Colonic mucosa (tissue), 4 donors: ENCODE results near the gene ZBTB26. TPM values are rescaled to one million over a fixed set of nuclear protein-coding genes. Genes with fewer than 3 reads are reported as not detected.
"Not testable (repeated sequence)": the region's sequence is repeated elsewhere in the genome, so short reads cannot be mapped to it uniquely, and the experiment has no call there.

Experiments used
- DNase-seq: peaks from one replicate; pipeline ENCODE4 v3.0.0-alpha.2; 2020
- H3K27ac ChIP-seq: fragments of 200-600 bp; one replicate; pipeline ENCODE4 v1.8.0; 2021
- H3K27me3 ChIP-seq: fragments of 200-600 bp; one replicate; pipeline ENCODE4 v1.8.0; 2021
- H3K36me3 ChIP-seq: fragments of 200-600 bp; one replicate; pipeline ENCODE4 v1.8.0; 2021
- H3K4me1 ChIP-seq: fragments of 200-600 bp; one replicate; pipeline ENCODE4 v1.8.0; 2021; ENCODE audit warnings: mild to moderate bottlenecking
- H3K4me3 ChIP-seq: fragments of 200-600 bp; one replicate; pipeline ENCODE4 v1.8.0; 2021
- H3K9ac ChIP-seq, 2 donors: one replicate each; pipeline ENCODE4 v1.7.0; 2013; ENCODE audit warnings: control low read depth in 2 of 2, low read depth in 2 of 2, low read length in 2 of 2
- H3K9me3 ChIP-seq: fragments of 200-600 bp; one replicate; pipeline ENCODE4 v1.8.0; 2021
- CTCF ChIP-seq: fragments of 200-600 bp; IDR thresholded peaks from one replicate; pipeline ENCODE4 v1.8.0; 2022; ENCODE audit warnings: antibody characterized with exemption, mild to moderate bottlenecking
- intact Hi-C: fragments of 100-400 bp; cut with DNase I; formaldehyde crosslinking; loops from one replicate; pipeline ENCODE4 v1.14.1; 2022
- total RNA-seq, 2 donors: library from RNA; stranded (reverse); fragmentation: NEBNext Ultra II Directional in 1 of 2; extraction: Animal tissue kit (Norgen Biotek cat#: 25700) in 1 of 2; gene quantifications; one replicate each; pipeline ENCODE4 v1.2.1, GENCODE V29; 2021
- donor health status: healthy.
- donor health status: DM: no; HTN: no; CAD: no.
- donor health status: DM: no; HTN: no; CAD: no.

The ZBTB26 gene
- total RNA-seq, 2 donors from 2014 or later, result 4.3 to 6.5 TPM

- H3K27ac ChIP-seq, result no peak overlapping the region
- H3K36me3 ChIP-seq, result peaks cover 9% of the 10 kb centered on the region
- DNase-seq, result no peak
- intact Hi-C loops, result no loop called here
- H3K27me3 ChIP-seq, result no peaks in the 10 kb centered on the region
- H3K9ac ChIP-seq, result no peak overlapping the region
- H3K4me1 ChIP-seq, result no peaks in the 10 kb centered on the region
- no peak for TF ChIP-seq CTCF
- H3K4me3 ChIP-seq, result no peak overlapping the region
- H3K9me3 ChIP-seq, result no peaks in the 10 kb centered on the region
These were observed 42.8 kb downstream of the ZBTB26 start for GRCh38 chr9:122888480-122888879.

- no peaks in the 10 kb centered on the region for H3K9me3 ChIP-seq
- no peak overlapping the region for H3K4me3 ChIP-seq
- H3K27ac ChIP-seq, result no peak overlapping the region
- H3K9ac ChIP-seq, result no peak overlapping the region
- H3K27me3 ChIP-seq, result no peaks in the 10 kb centered on the region
- TF ChIP-seq CTCF, result no peak
- peaks cover 24% of the 10 kb centered on the region for H3K36me3 ChIP-seq
- H3K4me1 ChIP-seq, result no peaks in the 10 kb centered on the region
- intact Hi-C loops, result no loop called here
- no peak for DNase-seq
These were observed 48.2 kb downstream of the ZBTB26 start for GRCh38 chr9:122883125-122883524.

GRCh38 chr9:122879443-122879842, 51.9 kb downstream of the ZBTB26 start:
- H3K9me3 ChIP-seq, result no peaks in the 10 kb centered on the region
- intact Hi-C loops, result no loop called here
- TF ChIP-seq CTCF, result no peak
- H3K27me3 ChIP-seq, result no peaks in the 10 kb centered on the region
- no peak overlapping the region for H3K27ac ChIP-seq
- DNase-seq, result no peak
- no peak overlapping the region for H3K9ac ChIP-seq
- H3K4me3 ChIP-seq, result no peak overlapping the region
- no peaks in the 10 kb centered on the region for H3K4me1 ChIP-seq
- H3K36me3 ChIP-seq, result peaks cover 31% of the 10 kb centered on the region

- peaks cover 19% of the 10 kb centered on the region for H3K36me3 ChIP-seq
- no peak overlapping the region for H3K27ac ChIP-seq
- no peaks in the 10 kb centered on the region for H3K9me3 ChIP-seq
- no peak overlapping the region for H3K4me3 ChIP-seq
- intact Hi-C loops, result no loop called here
- no peak for DNase-seq
- no peak for TF ChIP-seq CTCF
- no peak overlapping the region for H3K9ac ChIP-seq
- no peaks in the 10 kb centered on the region for H3K4me1 ChIP-seq
- H3K27me3 ChIP-seq, result no peaks in the 10 kb centered on the region
These were observed 55.8 kb downstream of the ZBTB26 start for GRCh38 chr9:122875523-122875922.

GRCh38 chr9:122867276-122867675, 64.0 kb downstream of the ZBTB26 start:
- DNase-seq, H3K9me3 ChIP-seq, H3K36me3 ChIP-seq, intact Hi-C loops, H3K27me3 ChIP-seq, H3K27ac ChIP-seq, H3K4me3 ChIP-seq, H3K4me1 ChIP-seq, H3K9ac ChIP-seq: not testable (repeated sequence)

GRCh38 chr9:122866079-122866478, 65.2 kb downstream of the ZBTB26 start:
- peaks cover 6% of the 10 kb centered on the region for H3K36me3 ChIP-seq
- H3K9me3 ChIP-seq, result no peaks in the 10 kb centered on the region
- no peak for DNase-seq
- no peak overlapping the region for H3K9ac ChIP-seq
- H3K27me3 ChIP-seq, result no peaks in the 10 kb centered on the region
- intact Hi-C loops, result no loop called here
- TF ChIP-seq CTCF, result no peak
- no peak overlapping the region for H3K4me3 ChIP-seq
- no peaks in the 10 kb centered on the region for H3K4me1 ChIP-seq
- H3K27ac ChIP-seq, result no peak overlapping the region

Other genes with a start within 250 kb of the ZBTB26 start
- not detected for gene OR1L4, start 207.5 kb downstream of the ZBTB26 start, total RNA-seq
- gene OR1L6, start 189.2 kb downstream of the ZBTB26 start, total RNA-seq, result not detected
- gene OR5C1, start 142.6 kb downstream of the ZBTB26 start, total RNA-seq, result not detected
- not detected for gene OR1K1, start 131.4 kb downstream of the ZBTB26 start, total RNA-seq
- 10 to 100 TPM; 14.9 to 16.2 TPM for gene PDCL, start 102.9 kb downstream of the ZBTB26 start, total RNA-seq
- 10 to 100 TPM; 34.4 to 44.9 TPM for gene RC3H2, start 26.2 kb downstream of the ZBTB26 start, total RNA-seq
- 1 to 10 TPM; 6.6 to 8.4 TPM for gene ZBTB6, start 18.2 kb downstream of the ZBTB26 start, total RNA-seq
- 10 to 100 TPM; 40.9 to 49.4 TPM for gene RABGAP1, start 9.5 kb upstream of the ZBTB26 start, total RNA-seq
- 1 to 10 TPM in 1 of 2 donors, under 1 TPM in 1; 0.35 to 1.2 TPM for gene GPR21, start 102.2 kb upstream of the ZBTB26 start, total RNA-seq